Fibroblast of skin of left biceps (primary cell): ENCODE measurements around the gene ATXN7L1.
"Not testable (repeated sequence)": the region's sequence is repeated elsewhere in the genome, so short reads cannot be mapped to it uniquely, and the experiment has no call there.

Experiments
- DNase-seq, 2 experiments: peaks; one replicate each; pipeline ENCODE4 v3.0.0-alpha.2; 2013; ENCODE audit warnings: low read depth in 2 of 2

ATXN7L1 gene

GRCh38 chr7:105802604-105803428, 73.6 kb downstream of the ATXN7L1 start:
- DNase-seq: no peak

- no peak for DNase-seq
Observed at GRCh38 chr7:105800849-105801534, 75.4 kb downstream of the ATXN7L1 start.

- DNase-seq: no peak
Observed at GRCh38 chr7:105800442-105800841, 76.0 kb downstream of the ATXN7L1 start.

GRCh38 chr7:105799677-105800076, 76.7 kb downstream of the ATXN7L1 start:
- DNase-seq: no peak

GRCh38 chr7:105799006-105799405, 77.4 kb downstream of the ATXN7L1 start:
- DNase-seq: no peak

GRCh38 chr7:105797652-105798051, 78.7 kb downstream of the ATXN7L1 start:
- DNase-seq: no peak

GRCh38 chr7:105796365-105796764, 80.0 kb downstream of the ATXN7L1 start:
- no peak for DNase-seq

- peak in 1 of 2 experiments; percentile 30 for DNase-seq
Observed at GRCh38 chr7:105794741-105795729, 81.4 kb downstream of the ATXN7L1 start.

GRCh38 chr7:105792488-105793370, 83.7 kb downstream of the ATXN7L1 start:
- no peak for DNase-seq

GRCh38 chr7:105791926-105792325, 84.5 kb downstream of the ATXN7L1 start:
- DNase-seq: no peak

- DNase-seq: no peak
Observed at GRCh38 chr7:105790996-105791395, 85.4 kb downstream of the ATXN7L1 start.

GRCh38 chr7:105790452-105790851, 85.9 kb downstream of the ATXN7L1 start:
- not testable (repeated sequence) for DNase-seq

- no peak for DNase-seq
Observed at GRCh38 chr7:105788816-105789349, 87.5 kb downstream of the ATXN7L1 start.

- DNase-seq: no peak
Observed at GRCh38 chr7:105788356-105788755, 88.0 kb downstream of the ATXN7L1 start.

GRCh38 chr7:105787793-105788192, 88.6 kb downstream of the ATXN7L1 start:
- no peak for DNase-seq

GRCh38 chr7:105786520-105787470, 89.6 kb downstream of the ATXN7L1 start:
- no peak for DNase-seq

GRCh38 chr7:105782391-105783042, 93.9 kb downstream of the ATXN7L1 start:
- DNase-seq: peak in 1 of 2 experiments; percentile 42

GRCh38 chr7:105779856-105780780, 96.3 kb downstream of the ATXN7L1 start:
- DNase-seq: no peak
